Mucosa of rectum (tissue), 2 donors: Measurements from ENCODE around the gene TKTL2.

Source experiments
- H3K27ac ChIP-seq, 2 donors: one replicate each; pipeline ENCODE4 v1.7.0; 2013; ENCODE audit warnings: inconsistent platforms in 2 of 2, low read depth in 2 of 2, low read length in 2 of 2
- H3K27me3 ChIP-seq, 2 donors: one replicate each; pipeline ENCODE4 v1.7.0; 2013; ENCODE audit warnings: low read length in 2 of 2; ENCODE audit not compliant: control insufficient read depth in 2 of 2, insufficient read depth in 2 of 2
- H3K36me3 ChIP-seq, 2 donors: one replicate each; pipeline ENCODE4 v1.7.0; 2013; ENCODE audit warnings: low read length in 2 of 2; ENCODE audit not compliant: control insufficient read depth in 2 of 2, insufficient read depth in 2 of 2
- H3K4me1 ChIP-seq, 2 donors: one replicate each; pipeline ENCODE4 v1.7.0; 2013; ENCODE audit warnings: low read length in 2 of 2, mild to moderate bottlenecking in 1 of 2; ENCODE audit not compliant: control insufficient read depth in 2 of 2, insufficient read depth in 2 of 2
- H3K4me3 ChIP-seq, 2 donors: one replicate each; pipeline ENCODE4 v1.7.0; 2013; ENCODE audit warnings: low read length in 2 of 2
- H3K9ac ChIP-seq, 2 donors: one replicate each; pipeline ENCODE4 v1.7.0; 2013; ENCODE audit warnings: low read length in 2 of 2, low read depth in 1 of 2, mild to moderate bottlenecking in 1 of 2
- H3K9me3 ChIP-seq, 2 donors: one replicate each; pipeline ENCODE4 v1.7.0; 2013; ENCODE audit warnings: low read length in 2 of 2; ENCODE audit not compliant: control insufficient read depth in 2 of 2
- donor health status: healthy.
- donor health status: Normal muscosa, but diverticular disease.

TKTL2 gene

GRCh38 chr4:163473576-163473975, at the start of gene TKTL2:
TSS of gene TKTL2 (minus strand) at chr4:163473754. CDS start at chr4:163473734, 20 bp downstream.
- Histone ChIP-seq H3K4me1 (no peaks in the 10 kb centered on the region), H3K9ac (no peak within 1 kb of the TSS), H3K36me3 (no peaks in the 10 kb centered on the region), H3K9me3 (no peaks in the 10 kb centered on the region), H3K4me3 (no peak within 1 kb of the TSS), H3K27ac (no peak within 1 kb of the TSS), H3K27me3 (no peaks in the 10 kb centered on the region)

GRCh38 chr4:163515198-163515597, 41.6 kb upstream of the TKTL2 start:
- H3K36me3 ChIP-seq: peaks cover 27 to 35% of the 10 kb centered on the region in 2 donors
- no peak overlapping the region for H3K4me3 ChIP-seq
- no peaks in the 10 kb centered on the region for H3K9me3 ChIP-seq
- no peak overlapping the region for H3K27ac ChIP-seq
- H3K9ac ChIP-seq: no peak overlapping the region
- no peaks in the 10 kb centered on the region for H3K27me3 ChIP-seq
- no peaks in the 10 kb centered on the region for H3K4me1 ChIP-seq

GRCh38 chr4:163505374-163505773, 31.8 kb upstream of the TKTL2 start:
- H3K36me3 ChIP-seq: peaks cover 9 to 16% of the 10 kb centered on the region in 2 donors
- H3K4me1 ChIP-seq: no peaks in the 10 kb centered on the region
- no peak overlapping the region for H3K27ac ChIP-seq
- H3K27me3 ChIP-seq: no peaks in the 10 kb centered on the region
- no peaks in the 10 kb centered on the region for H3K9me3 ChIP-seq
- no peak overlapping the region for H3K4me3 ChIP-seq
- no peak overlapping the region for H3K9ac ChIP-seq

GRCh38 chr4:163500586-163500985, 27.0 kb upstream of the TKTL2 start:
- Histone ChIP-seq H3K4me1 (peaks cover 2% of the 10 kb centered on the region in 2 donors), H3K27ac (no peak overlapping the region)

GRCh38 chr4:163495900-163496299, 22.3 kb upstream of the TKTL2 start:
- H3K27ac ChIP-seq: peak overlapping the region in 1 of 2 donors; percentile 32
- peaks cover 4 to 5% of the 10 kb centered on the region in 2 donors for H3K4me1 ChIP-seq
- H3K9ac ChIP-seq: peak overlapping the region; percentile 74 to 90
- no peaks in the 10 kb centered on the region for H3K27me3 ChIP-seq
- H3K9me3 ChIP-seq: no peaks in the 10 kb centered on the region
- H3K4me3 ChIP-seq: peak overlapping the region; percentile 93 to 96
- H3K36me3 ChIP-seq: no peaks in the 10 kb centered on the region

More at GRCh38 chr4:163500586-163500985, 27.0 kb upstream of the TKTL2 start:
- H3K9me3 ChIP-seq: no peaks in the 10 kb centered on the region
- no peaks in the 10 kb centered on the region for H3K36me3 ChIP-seq
- H3K27me3 ChIP-seq: no peaks in the 10 kb centered on the region
- no peak overlapping the region for H3K4me3 ChIP-seq
- H3K9ac ChIP-seq: no peak overlapping the region

GRCh38 chr4:163494360-163495241, 21.0 kb upstream of the TKTL2 start, which contains the start of gene TMA16:
TSS of gene TMA16 (plus strand) at chr4:163494690. CDS start at chr4:163494802, 112 bp downstream.
- peaks cover 4 to 5% of the 10 kb centered on the region in 2 donors for H3K4me1 ChIP-seq
- no peaks in the 10 kb centered on the region for H3K9me3 ChIP-seq
- no peaks in the 10 kb centered on the region for H3K27me3 ChIP-seq
- peak within 1 kb of the TSS; percentile 74 to 90 for H3K9ac ChIP-seq
- H3K4me3 ChIP-seq: peak within 1 kb of the TSS; percentile 93 to 96
- no peaks in the 10 kb centered on the region for H3K36me3 ChIP-seq
- peak within 1 kb of the TSS; percentile 77 to 89 for H3K27ac ChIP-seq

- Histone ChIP-seq H3K4me1 (peaks cover 4 to 5% of the 10 kb centered on the region in 2 donors), H3K9ac (peak overlapping the region; percentile 74 to 90), H3K27ac (peak overlapping the region; percentile 77 to 89), H3K27me3 (no peaks in the 10 kb centered on the region), H3K9me3 (no peaks in the 10 kb centered on the region), H3K4me3 (peak overlapping the region; percentile 93 to 96), H3K36me3 (no peaks in the 10 kb centered on the region)
These were observed 20.2 kb upstream of the TKTL2 start for GRCh38 chr4:163493643-163494359.

- H3K27ac ChIP-seq: no peak overlapping the region
- peaks cover 4 to 5% of the 10 kb centered on the region in 2 donors for H3K4me1 ChIP-seq
- no peaks in the 10 kb centered on the region for H3K27me3 ChIP-seq
- H3K36me3 ChIP-seq: no peaks in the 10 kb centered on the region
- no peaks in the 10 kb centered on the region for H3K9me3 ChIP-seq
- H3K9ac ChIP-seq: no peak overlapping the region
- no peak overlapping the region for H3K4me3 ChIP-seq
These were observed 19.5 kb upstream of the TKTL2 start for GRCh38 chr4:163492951-163493504.

- no peak overlapping the region for H3K4me3 ChIP-seq
- H3K4me1 ChIP-seq: peaks cover 0 to 3% of the 10 kb centered on the region in 2 donors
- no peak overlapping the region for H3K27ac ChIP-seq
- no peaks in the 10 kb centered on the region for H3K36me3 ChIP-seq
- H3K9ac ChIP-seq: no peak overlapping the region
- no peaks in the 10 kb centered on the region for H3K27me3 ChIP-seq
- no peaks in the 10 kb centered on the region for H3K9me3 ChIP-seq
These were observed 16.4 kb upstream of the TKTL2 start for GRCh38 chr4:163489929-163490328.

GRCh38 chr4:163486321-163486720, 12.8 kb upstream of the TKTL2 start:
- Histone ChIP-seq H3K9me3 (no peaks in the 10 kb centered on the region), H3K36me3 (no peaks in the 10 kb centered on the region), H3K4me3 (no peak overlapping the region), H3K4me1 (peaks cover 0 to 4% of the 10 kb centered on the region in 2 donors), H3K9ac (no peak overlapping the region), H3K27me3 (no peaks in the 10 kb centered on the region), H3K27ac (no peak overlapping the region)
